NCI-H2081 treated with DMSO at 0.1 percent for 48 hours (cell line): ENCODE measurements around the gene DEFB112.

Source experiments
- DNase-seq: peaks from one replicate; lab custom pipeline; 2025; lab: John Stamatoyannopoulos, UW

The DEFB112 gene

DNA sequence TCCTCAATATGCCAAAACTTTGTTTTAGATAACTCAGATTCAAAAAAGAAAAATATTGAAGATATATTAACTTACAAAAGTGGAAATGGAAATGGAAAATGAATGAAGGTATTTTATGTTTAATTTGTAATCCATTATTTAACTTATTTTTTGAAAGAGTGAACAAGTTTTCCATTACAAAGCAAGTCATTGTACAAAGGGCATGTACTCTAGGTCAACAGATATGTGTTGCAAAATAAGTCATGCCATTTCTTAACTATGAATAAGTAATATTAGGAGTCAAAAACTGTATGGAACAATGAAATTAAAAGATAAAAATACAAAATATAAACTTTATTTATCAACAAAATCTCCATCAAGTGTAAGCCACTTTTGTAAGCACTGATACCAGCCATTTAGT, 54.5 kb downstream of the DEFB112 start:
- DNase-seq = no peak
